H54 (cell line): Measurements from ENCODE around the gene MYO5C.
"Not testable (repeated sequence)": the region's sequence is repeated elsewhere in the genome, so short reads cannot be mapped to it uniquely, and the experiment has no call there.

Source experiments
- DNase-seq: peaks from one replicate; pipeline ENCODE4 v3.0.0; 2011; ENCODE audit warnings: low spot score, mixed read lengths; ENCODE audit not compliant: insufficient read length
- FAIRE-seq: peaks from 3 replicates; lab custom pipeline; 2011; peaks lifted over from hg19 to GRCh38; lab: Jason Lieb, UNC
- POLR2A ChIP-seq: IDR thresholded peaks from 2 replicates; pipeline ENCODE4 v1.6.1; 2011; ENCODE audit warnings: low read depth, mild to moderate bottlenecking, low read length

The MYO5C gene

DNA sequence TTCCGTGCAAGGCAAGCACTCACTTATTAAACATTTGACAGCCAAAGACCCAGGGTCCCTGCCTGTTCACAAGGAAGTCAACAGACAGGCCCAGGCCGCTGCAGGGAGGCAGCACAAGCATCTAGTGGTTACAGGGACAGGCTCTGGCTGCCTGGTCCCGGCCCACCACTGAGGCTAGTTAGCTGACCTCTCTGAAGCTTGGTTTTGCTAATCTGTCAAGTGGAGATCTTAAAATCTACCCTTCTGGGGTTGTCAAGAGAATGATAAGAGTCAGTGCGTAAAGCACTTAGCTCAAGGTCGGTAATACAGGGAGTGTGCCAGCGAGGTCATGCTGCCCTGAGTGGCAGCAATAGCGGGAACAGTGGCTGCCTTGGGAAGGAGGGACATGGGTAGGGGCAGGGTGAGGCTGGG, 110.4 kb downstream of the MYO5C start:
- DNase-seq (no peak), FAIRE-seq (no peak)
- TF ChIP-seq POLR2A: no peak

DNA sequence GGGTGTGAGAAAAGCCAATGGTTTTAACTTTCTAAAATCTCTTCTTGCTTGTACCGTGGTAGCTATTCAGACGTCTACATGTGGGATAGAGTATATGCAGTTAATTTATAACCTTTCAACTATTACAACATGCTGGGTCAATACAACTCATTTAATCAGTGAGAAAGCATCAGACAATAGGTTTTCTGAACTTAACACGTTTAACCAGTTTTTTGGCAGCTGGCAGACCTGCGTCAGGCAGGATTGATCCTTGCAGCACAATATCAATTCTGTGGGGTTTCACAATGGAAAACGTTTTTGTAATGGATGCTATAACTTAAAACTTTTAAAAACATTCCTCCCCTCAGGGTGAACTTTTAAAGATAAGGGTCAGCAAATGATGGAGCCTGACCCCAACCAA, 110.9 kb downstream of the MYO5C start:
- DNase-seq (no peak), FAIRE-seq (no peak)
- TF ChIP-seq POLR2A: no peak

DNA sequence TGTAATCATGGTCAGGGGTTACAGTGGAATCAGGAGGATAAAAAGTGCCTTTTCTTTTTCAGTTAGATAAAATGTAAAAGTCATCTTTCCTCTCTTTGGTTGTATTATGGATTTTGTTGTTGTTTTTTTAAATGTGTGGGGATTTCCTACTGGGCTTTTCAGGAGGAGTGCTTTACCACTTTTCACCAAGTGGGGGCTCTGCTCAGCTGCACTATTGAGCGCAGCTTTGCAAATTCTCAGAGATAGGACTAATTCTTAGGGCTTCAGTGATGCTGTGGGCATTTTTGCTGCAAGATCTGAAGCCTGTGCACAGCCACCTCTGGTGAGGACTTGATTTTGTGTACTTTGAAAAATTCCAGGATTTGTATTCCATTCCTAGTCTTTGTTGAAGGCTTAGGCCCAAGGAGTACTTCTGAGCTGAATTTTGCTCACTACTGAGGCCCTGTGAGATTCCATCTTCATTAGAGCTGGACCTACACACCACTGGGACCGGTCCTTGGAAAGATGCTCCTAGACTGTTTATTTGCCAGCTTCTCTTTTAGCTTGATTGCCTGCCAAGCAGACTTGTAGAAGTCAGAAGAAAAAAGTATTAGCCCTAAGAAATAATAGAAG, 111.9 kb downstream of the MYO5C start:
- FAIRE-seq (no peak), DNase-seq (no peak)
- TF ChIP-seq POLR2A: no peak

DNA sequence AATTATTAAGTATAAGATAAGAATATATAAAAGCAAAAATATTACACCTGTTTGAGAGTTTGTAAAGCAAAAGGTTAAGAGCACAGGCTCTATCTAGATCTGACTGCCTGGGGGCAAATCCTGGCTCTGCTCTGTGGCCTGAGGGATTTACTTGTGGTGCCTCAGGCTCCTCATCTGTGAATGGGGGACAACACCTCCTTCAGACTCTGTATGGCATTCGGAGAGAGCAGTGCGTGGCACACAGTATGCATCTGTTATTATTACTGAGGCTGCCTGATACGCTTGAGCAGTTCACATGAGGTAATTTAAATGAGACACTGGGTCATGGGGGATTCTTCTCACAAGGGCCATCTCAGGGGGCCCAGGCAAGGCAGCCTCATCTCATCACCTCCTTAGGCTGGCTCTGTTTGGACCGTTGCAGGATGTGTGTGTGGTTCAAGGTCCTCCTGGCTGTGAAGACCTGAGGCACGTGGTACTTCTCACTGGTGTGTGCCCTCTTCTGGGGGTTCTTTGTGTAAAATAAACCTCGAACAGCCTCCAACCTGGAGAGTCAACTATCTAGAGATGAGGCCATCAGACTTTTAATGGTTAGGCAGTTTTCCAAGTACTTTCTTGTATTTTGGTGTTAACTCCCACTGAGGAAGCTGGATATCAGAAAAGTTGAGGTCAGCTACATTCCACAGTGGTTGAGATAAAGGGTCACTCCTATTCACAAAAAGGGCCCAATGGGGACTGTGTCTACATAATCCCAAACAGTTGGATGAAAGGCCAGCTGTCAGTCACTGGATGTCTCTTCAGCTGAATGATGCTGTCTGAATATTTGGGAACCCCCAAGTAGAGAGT, 113.4 kb downstream of the MYO5C start:
- DNase-seq: no peak
- TF ChIP-seq POLR2A: no peak
- FAIRE-seq: no peak

DNA sequence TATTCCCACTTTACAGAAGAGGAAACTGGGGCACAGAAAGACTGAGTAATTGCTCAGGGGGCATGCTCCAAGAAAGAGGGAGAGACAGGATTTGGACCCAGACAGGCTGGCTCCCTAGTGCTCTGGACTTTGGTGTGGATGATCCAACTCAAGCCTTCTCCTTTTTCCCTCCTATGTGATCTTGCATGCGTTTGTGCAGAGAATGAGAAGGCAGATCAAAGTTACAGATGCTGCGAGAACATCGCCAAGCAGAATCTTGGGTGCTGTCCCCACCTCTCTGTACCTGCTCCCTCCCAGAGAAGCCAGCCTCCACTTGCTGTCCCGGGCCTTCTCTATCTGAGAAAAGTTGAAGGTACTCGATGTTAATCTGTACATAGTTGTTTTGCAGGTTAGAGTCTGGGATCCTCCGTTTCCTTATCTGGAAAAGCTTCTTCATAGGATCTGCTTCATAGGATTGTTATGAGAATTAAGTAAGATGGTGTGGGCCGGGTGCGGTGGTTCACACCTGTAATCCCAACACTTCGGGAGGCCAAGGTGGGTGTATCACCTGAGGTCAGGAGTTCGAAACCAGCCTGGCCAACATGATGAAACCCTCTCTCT, 114.7 kb downstream of the MYO5C start:
- no peak for FAIRE-seq
- no peak for TF ChIP-seq POLR2A
- DNase-seq: no peak

DNA sequence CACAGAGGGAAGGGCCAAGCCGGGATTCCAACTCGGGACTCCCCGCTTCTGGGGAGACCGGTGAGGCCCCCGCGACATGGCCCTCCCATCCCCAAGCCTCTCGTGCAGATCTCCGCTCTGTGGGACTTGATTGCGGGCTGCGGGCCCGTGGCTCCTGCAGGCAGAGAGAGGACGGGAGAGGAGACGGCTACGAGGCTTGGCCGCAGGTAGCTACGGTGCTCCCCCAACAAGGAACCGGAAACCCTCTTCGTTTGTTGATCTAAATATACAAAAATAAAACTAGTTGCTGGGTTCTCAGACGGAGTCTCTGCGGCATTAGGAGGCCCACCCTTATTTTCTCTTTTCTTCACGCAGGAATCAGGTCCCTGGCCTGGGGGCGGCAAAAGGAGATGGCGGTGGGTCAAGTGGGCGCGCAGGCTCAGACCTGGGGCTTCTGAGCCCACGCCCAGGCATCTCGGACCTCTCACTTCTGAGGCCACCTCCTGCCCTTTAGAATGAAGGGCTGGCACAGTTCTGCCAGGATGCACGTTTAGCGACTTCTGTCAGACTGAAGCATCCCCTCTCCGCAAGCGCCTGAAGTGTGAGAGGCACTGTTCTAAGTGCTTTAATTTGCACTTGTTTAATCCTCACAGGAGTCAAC, 115.3 kb downstream of the MYO5C start:
- FAIRE-seq (no peak), DNase-seq (no peak)
- no peak for TF ChIP-seq POLR2A

DNA sequence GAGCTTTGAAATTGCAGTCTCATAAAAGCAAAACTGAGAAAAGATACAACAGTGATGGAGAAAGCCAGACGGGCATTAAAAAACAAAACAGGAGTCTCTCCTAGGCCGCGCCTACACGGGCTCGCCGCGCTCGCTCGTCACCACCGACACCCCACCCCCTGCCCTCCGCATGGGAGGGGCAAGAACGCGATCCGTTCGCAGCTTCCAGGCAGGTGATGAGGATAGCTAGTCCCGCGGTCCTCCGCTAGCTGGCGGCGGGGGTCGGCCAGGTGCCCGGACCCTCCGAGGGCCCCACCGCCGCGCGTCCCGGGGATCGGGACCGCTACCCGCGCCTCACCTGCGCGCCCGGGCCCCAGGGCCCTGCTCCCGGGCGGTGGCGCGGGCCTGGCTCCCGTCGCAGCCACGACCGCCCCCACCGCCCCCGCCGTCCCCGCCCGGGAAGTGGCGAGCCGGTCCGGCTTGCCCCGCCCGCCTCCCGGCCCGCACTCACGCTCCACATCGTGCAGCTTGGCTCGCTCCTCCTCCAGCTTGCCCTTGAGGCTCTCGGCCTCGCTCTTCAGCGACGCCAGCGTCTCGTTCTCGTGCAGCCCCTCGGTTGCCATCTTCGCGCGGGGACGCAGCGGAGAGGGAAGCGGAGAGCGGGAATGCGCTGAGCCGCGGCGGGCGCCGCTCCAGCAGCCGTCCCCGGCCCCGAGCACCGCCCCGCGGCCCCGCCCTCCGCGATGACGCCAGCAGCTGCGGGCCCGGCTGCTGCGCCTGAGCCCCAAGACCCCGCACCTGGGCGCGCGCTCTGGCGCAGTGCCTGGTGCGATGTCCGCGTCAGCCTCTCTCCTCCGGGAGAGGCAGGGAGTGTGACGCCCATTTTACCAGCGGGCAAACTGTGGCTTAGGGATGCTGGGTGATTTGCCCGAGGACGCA, 116.1 kb downstream of the MYO5C start:
- DNase-seq (peak; percentile 74), FAIRE-seq (no peak)
- peak; percentile 87 for TF ChIP-seq POLR2A

DNA sequence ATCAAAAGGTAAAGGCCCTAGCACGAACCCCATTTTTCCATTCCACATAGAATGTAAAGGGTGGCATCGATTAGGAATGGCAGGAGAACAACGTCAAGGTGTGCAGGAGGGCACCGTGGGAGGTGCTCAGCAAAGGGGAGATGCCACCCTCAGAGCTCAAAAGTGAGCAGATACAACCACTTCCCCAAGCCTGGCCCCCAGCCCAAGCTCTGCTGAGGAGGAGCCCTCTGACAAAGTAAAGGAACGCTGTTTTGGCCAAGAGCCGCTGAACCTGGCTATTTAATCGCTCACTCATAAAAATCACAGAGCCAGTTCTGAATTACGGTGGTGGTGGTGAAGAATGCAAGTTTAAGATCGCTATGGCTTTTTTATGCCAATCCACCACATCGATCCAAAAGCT, 116.8 kb downstream of the MYO5C start:
- DNase-seq (no peak), FAIRE-seq (no peak)
- no peak for TF ChIP-seq POLR2A

DNA sequence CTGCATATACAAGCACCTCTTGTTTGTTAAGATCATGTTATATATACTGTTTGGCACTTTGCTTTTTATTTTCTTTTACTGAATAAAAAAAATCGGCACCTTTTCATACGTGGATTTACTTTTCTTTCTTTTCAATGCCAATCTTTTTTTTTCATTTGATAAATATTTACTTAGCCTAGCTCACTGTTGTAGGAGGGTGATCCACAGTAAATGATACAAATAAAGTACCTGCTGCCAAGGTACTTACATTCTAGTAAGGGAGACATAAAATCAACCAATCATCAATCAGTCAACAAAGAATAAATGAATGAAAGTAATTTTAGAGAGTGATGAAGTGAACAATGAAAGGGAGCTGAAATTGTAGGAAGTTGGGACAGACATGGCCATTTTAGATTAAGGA, 122.7 kb downstream of the MYO5C start:
- TF ChIP-seq POLR2A: no peak
- DNase-seq (no peak), FAIRE-seq (no peak)

DNA sequence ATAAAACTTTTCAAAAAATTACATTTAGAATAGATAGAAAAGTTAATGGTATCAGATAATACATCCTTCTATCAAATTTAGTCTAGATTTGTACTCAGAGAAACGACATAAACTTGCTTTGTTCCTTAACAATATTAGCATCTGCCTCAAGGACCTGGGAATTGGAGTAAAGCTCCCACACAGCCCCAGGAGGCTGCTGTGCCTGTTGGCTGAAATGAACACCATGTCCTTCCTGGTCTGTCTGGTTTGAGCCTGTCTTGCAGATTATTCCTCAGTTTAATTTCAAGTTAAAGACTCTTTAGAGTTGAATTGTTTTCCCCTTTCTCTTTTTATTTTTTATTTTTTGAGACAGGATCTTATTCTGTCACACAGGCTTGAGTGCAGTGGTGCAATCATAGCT, 123.8 kb downstream of the MYO5C start:
- TF ChIP-seq POLR2A: no peak
- no peak for FAIRE-seq

DNA sequence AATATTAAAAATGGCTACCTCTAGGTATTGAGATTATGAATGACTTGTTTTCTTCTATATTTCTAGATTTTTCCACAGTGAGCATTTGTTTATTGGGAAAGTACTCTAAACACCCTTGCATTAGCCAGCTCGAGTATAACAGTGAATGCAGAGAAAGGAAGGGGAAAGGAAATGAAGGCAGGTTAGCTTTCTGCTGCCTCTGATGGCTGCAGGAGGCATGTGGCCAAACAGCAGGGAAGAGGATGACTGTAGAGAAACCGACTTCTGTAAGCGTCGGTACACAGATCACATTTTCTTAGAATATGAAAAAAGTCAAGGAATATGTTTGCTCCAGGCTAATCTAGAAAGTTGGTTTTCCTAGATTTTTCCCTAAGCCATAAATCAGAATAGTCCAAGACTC, 124.2 kb downstream of the MYO5C start:
- TF ChIP-seq POLR2A: no peak
- no peak for DNase-seq
- FAIRE-seq: no peak

More for the DNA sequence above, 123.8 kb downstream of the MYO5C start:
- DNase-seq: no peak

DNA sequence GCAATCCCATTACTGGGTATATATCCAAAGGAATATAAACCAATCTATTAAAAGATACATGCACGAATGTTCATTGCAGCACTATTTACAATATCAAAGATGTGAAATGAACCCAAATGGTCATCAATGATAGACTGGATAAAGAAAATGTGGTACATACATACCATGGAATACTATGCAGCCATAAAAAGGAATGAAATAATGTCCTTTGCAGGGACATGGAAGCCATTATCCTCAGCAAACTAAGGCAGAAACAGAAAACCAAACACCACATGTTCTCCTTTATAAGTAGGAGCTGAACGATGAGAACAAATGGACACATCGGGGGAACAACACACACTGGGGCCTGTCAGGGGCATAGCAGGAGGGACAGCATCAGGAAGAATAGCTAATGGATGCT, 125.4 kb downstream of the MYO5C start:
- DNase-seq, FAIRE-seq: not testable (repeated sequence)

DNA sequence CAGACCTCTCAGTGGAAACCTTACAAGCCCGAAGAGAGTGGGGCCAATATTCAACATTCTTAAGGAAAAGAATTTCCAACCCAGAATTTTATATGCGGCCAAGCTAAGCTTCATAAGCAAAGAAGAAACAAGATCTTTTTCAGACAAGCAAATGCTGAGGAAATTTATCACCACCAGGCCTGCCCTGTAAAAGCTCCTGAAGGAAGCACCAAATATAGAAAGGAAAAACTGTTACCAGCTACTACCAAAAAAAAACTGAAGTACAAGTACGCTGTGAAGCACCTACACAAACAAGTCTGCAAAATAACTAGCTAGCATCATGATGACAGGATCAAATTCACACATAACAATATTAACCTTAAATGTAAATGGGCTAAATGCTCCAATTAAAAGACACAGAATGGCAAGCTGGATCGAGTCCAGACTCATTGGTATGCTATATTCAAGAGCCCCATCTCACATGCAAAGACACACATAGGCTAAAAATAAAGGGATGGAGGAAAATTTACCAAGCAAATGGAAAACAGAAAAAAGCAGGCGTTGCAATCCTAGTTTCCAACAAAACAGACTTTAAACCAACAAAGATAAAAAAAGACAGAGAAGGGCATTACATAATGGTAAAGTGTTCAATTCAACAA, 130.0 kb downstream of the MYO5C start:
- DNase-seq, FAIRE-seq: not testable (repeated sequence)
